ENCODE data around the gene ANKRD13A.

The ANKRD13A gene

DNA sequence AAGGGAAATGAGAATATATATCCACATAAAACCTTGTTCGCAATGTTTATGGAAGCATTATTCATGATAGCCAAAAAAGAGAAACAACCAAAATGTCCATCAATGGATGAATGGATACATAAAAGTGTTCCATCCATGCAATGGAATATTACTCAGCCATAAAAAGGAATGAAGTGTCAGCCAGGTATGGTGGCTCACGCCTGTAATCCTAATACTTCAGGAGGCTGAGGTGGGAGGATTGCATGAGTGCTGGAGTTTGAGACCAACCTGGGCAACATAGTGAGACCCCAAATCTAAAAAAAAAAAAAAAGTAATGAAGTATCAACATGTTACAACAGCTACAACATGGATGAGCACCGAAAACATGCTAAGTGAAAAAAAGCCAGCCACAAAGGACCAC lies 72.7 kb downstream of the ANKRD13A start:
- no peak overlapping the region for H3K27ac ChIP-seq
- TF ChIP-seq, protein P1, sequence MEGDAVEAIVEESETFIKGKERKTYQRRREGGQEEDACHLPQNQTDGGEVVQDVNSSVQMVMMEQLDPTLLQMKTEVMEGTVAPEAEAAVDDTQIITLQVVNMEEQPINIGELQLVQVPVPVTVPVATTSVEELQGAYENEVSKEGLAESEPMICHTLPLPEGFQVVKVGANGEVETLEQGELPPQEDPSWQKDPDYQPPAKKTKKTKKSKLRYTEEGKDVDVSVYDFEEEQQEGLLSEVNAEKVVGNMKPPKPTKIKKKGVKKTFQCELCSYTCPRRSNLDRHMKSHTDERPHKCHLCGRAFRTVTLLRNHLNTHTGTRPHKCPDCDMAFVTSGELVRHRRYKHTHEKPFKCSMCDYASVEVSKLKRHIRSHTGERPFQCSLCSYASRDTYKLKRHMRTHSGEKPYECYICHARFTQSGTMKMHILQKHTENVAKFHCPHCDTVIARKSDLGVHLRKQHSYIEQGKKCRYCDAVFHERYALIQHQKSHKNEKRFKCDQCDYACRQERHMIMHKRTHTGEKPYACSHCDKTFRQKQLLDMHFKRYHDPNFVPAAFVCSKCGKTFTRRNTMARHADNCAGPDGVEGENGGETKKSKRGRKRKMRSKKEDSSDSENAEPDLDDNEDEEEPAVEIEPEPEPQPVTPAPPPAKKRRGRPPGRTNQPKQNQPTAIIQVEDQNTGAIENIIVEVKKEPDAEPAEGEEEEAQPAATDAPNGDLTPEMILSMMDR (conservative IDR thresholded peaks at IDR 0.05): no peak

DNA sequence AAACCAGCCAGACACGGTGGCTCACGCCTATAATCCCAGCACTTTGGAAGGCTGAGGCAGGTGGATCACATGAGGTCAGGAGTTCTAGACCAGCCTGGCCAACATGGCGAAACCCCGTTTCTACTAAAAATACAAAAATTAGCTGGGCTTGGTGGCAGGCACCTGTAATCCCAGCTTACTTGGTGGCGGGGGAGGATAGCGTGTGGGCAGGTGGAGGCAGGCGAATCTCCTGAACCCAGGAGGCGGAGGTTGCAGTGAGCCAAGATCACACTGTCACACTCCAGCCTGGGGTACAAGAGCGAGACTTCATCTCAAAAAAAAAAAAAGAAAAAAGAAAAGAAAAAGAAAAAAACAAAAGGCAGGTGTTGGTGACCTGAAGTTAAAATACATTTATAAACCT lies 73.4 kb downstream of the ANKRD13A start:
- H3K27ac ChIP-seq: peak overlapping the region; percentile 52

DNA sequence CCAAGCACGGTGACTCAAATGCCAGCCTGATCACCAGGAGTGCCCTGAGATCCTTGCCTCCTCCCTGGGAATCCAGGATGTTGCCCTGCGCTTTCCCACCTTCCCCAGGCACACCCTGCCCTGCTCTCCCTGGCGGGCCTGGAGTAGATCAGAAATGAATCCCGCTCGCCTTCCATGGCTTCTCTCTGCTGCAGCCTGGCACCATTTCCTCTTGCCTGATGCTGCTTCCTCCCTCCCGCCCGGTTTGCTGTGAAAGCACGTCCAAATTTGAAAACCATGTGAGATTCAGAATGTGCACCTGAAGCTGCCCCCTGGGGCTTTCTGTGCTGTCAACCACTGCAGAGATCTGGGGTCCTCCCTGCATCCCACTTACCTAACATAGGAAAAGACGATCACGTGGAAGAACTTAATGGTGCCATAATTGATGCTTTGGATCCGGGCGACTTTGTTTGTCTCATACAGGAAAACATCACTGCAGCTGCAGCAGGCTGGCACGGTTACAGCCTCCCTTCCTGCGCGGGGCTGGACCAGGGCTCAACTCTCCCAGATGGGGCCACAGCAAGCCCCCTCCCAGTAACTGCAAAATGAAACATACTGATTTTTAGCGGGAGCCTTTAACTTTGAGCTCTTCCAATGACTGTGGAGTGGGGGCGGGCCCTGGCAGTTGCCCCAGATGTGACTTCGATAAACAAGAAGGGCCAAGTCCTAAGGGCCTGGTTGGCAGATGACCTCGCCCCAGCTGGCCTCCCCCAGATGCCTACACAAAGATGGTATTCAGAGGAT lies 74.0 kb downstream of the ANKRD13A start:
- H3K27ac ChIP-seq: peak overlapping the region; percentile 52
- TF ChIP-seq, protein P1 (conservative IDR thresholded peaks at IDR 0.05): no peak

DNA sequence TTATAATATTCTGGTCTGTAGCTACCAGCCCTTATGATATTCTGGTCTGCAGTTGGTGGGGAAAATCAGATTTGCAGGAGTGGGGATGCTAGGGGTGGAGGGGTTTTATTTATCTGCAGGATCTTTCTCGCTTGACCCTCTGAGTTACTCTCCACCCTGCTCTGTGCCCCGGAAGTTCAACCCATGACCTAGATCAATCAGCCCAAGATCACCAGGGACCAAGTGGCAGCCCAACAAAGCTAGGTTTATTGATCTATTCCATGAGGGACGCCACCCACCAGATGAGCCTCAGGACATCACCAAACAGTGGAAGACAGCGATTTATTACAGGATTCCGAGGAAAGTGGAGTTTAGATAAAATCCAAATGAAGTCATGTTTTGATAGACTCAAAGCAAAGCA lies 74.9 kb downstream of the ANKRD13A start:
- no peak overlapping the region for H3K27ac ChIP-seq

DNA sequence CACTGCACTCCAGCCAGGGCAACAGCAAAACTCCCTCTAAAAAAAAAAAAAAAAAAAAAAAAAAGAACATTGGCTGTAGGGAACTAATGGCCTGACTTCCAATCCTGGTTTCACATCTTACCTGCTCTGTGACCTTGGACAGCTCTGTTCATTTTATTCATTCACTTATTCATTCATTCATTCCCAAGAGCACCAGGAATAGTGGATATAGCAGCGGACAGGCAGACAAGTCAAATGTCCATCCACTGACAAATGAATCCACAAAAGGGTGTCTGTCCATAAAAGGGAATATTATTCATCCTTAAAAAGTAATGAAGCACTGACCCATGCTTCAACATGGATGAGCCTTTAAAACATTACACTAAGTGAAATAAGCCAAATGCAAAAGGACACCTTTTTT lies 76.7 kb downstream of the ANKRD13A start:
- TF ChIP-seq, protein P1 (conservative IDR thresholded peaks at IDR 0.05): no peak

More for the DNA sequence above, 74.9 kb downstream of the ANKRD13A start:
- TF ChIP-seq, protein P1 (conservative IDR thresholded peaks at IDR 0.05): no peak

DNA sequence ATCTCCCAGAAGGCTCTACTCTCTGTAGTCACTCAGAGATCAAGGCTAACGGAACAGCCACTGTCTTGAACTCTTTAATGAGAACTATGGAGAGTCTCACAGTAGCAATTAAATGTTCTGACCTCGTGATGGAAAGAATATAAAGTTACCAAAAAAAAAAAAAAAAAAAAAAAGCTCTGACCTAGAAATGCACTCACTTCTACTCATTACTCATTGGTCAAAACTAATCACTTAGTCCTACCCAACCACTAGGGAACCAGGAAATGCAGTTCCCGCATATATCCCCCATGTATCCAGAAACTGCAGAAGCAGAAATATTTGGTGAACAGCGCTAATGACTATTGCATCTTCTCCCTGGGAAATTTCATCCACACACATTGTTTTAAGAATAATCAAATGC lies 78.6 kb downstream of the ANKRD13A start:
- no peak overlapping the region for H3K27ac ChIP-seq
- TF ChIP-seq, protein P1 (conservative IDR thresholded peaks at IDR 0.05): no peak

More for the DNA sequence above, 76.7 kb downstream of the ANKRD13A start:
- no peak overlapping the region for H3K27ac ChIP-seq

DNA sequence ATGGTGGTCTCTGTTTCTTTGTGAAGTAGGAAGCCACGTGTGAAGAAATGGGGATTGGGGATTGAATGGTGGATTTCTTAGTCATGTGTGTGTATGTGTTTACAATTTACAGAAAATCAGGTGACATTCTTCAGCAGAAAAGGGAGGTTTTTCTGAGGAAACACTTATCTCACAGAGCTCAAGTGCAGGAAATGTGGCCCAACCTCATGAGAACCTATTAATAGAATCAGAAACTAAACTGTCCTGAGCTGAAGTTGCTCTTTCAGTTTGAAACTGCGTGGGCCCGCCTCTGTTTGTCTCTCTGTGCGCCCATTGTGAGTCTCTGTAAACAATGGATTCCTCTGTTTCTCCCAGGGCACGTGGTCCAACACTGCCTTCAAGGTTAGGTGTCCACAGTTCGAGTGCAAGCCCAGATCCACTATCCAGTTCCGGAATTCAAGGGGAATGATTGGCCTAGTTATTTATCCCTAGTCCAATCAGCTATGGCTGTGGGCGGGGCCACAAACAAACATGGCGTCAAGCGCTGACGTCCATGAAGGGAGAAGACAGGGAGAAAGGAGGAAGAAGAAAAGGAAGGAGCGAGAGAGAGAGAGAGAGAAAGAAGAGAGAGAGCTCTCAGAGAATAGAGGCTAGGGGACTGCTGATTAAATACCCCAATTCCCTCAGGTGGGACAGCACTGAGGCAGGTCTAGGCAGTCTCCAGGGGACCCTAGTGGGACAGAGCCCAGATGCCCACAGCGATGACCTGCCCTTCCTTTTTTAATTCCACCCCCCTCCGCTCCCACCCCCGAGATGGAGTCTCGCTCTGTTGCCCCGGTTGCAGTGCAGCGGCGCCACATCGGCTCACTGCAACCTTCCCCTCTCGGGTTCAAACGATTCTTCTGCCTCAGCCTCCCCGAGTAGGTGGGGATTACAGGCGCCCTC lies 80.5 kb downstream of the ANKRD13A start:
- no peak overlapping the region for H3K27ac ChIP-seq
- TF ChIP-seq, protein P1 (conservative IDR thresholded peaks at IDR 0.05): no peak
